GM21717 (cell line): ENCODE data around the gene CALN1.
"Not testable (repeated sequence)": the region's sequence is repeated elsewhere in the genome, so short reads cannot be mapped to it uniquely, and the experiment has no call there.

Experiments
- ATAC-seq: cut with Tn5 transposase; IDR thresholded peaks from one replicate; pipeline ENCODE4 v1.9.1; 2021; ENCODE audit warnings: mild to moderate bottlenecking, moderate library complexity; ENCODE audit not compliant: unreplicated experiment

The CALN1 gene

DNA sequence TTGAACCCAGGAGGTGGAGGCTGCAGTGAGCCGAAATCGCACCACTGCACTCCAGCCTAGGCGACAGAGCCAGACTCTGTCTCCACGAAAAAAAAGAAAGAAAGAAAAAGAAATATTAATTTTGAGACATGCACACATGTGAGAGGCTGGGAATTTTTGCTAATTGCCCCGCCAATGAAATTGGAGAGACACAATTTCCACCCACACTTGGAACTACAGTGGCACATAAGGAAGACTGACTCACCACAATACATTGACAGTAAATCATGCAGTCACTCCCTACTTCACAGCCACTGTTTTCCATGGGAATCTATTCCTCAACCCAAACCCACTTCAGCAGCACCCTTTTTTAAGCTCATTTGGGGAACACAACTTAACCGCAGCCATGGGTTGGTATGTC lies 139.7 kb downstream of the CALN1 start:
- ATAC-seq, result no peak

DNA sequence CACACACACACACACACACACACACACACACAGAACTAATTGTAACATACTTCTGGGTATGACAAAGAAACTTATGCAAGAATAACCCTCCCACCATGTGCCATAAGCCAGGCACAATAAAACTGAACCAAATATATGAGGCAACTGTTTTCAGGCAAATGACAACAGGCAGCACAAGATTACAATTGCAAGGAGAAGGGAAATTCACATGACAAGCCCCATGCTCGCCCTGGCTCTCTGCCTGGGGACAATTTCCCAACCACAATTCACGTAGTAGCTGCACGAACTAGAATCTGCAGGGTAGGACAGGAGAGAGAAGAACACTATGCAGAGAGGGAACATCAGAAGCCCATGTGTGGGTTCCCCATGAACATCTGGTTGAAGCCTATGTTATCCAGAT lies 143.3 kb downstream of the CALN1 start:
- ATAC-seq, result no peak

DNA sequence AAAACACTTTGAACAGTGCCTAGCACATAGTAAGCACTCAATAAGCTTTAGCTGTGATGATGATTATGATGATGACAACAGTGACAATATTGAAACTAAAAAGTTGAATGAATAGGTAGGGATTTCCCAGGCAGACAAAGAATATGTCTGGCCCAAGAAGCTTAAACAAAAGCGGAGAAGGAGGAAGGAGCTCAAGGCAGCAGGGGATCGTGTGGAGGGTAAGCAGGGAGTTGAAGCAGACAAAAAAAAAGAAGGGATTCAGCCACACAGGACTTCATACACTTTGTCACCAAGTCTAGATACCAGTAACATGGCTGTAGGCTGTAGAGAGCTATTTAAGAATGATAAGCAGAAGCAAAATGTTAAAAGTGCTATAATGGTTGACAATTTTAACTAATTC lies 144.0 kb downstream of the CALN1 start:
- no peak for ATAC-seq

DNA sequence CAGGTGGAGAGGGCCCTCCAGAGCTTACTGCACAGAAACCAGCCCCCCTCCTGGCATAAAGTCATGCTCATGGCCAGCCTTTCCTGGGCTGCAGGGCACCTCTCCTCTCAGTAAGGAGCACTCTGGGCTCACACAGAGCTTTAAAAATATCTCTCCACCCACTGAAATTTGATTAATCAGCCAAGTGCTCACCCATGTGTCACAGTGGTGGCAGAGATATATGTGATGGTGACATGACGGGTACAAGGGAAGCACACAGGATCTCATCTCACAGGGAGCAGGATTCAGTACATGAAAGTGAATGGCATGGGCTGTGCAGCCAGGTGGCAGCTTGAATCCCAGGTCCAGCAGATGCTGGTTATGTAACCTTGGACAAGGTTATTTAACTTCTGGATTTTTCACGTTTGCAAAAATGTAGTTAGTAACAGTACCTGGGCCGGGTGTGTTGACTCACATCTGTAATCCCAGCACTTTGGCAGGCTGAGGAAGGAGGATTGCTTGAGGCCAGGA lies 144.8 kb downstream of the CALN1 start:
- no peak for ATAC-seq

DNA sequence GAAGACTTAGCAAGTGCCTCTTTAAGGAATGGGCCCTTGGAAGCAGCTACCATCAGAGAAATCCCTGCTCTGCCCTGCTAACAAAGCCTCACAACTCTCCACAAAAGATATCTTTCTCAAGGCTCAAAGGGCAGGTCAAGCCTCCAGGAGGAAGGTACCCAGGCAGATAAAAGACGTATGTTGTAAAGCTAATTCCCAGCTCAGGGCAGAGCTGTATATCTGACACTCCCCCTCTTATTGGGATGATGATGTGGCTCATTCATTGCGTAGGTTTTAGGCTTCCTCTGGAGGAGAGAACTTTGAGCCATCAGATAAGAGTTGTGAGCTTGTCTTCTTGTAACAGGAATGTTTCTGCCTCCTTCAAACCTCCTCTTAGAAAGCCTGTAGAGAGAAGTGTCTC lies 145.4 kb downstream of the CALN1 start:
- no peak for ATAC-seq

DNA sequence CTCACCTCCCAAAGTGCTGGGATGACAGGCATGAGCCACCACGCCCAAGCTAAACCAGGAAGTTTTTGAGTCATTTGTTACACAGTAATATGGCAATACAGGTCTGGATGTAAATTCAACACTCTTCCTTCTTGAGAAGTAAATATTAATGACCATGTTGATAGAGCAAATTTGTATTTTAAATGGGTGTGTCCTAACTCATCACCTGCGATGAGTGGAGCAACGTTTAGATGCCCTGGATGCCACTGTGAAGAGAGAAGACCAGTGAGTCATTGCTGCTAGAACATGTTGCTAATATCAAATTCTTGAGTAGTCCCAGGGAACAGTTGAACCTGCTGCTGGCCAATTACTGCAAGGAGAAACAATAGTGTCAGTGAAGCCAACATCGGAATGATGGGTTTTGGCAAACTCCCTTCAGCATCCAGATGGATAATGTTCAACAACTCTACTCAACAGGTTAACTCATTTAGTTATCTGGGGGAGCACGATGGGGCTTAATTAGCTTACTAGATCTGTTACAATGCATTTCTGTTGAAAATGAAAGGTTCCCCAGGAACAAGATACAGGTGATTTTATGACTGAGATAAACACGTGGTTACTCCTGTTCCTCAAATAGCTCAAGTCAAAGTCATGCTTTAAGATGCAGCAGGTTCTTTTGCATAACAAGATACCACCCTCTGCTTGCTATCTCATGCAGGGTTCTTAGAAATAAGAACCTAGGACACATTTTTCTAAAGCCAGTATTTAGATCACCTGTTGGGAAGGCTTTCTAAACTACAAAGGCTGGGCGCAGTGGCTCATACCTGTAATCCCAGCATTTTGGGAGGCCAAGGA lies 146.8 kb downstream of the CALN1 start:
- no peak for ATAC-seq

DNA sequence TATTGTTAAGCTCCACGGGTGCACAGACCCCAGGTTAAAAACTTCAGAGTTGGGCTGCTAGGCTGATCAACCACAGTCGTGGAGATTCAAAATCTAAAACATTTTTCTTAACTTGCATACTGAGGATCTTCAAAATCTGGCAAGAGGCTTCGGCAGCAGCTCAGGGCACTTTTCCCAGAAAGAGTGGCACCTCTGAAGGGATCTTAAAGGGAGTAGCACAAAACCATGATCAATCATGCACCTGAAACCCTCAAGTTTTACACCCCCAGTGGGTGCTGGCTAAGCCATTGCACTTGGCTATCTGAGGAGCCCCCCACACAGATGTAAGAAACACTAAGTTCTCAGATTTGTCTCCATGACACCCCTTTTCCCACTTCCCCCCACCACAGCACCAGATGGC lies 151.7 kb downstream of the CALN1 start:
- no peak for ATAC-seq

DNA sequence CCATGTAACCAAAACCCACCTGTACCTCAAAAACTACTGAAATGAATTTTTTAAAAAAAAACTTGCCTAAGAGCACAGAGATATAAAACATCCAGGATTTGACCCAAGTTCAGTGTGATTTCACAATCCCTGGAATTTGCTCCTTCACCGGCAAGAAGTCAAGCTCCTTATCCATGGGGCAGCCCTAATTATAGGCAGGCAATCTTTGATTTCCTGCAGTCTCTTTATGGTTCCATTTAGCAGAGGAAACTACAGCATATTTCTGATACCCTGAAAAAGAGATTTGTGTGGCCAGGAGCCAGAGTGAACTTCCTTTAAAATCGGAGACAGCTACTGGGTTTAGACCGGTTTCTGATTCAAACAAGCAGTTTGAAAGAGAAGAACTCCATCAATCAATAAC lies 154.1 kb downstream of the CALN1 start:
- no peak for ATAC-seq

DNA sequence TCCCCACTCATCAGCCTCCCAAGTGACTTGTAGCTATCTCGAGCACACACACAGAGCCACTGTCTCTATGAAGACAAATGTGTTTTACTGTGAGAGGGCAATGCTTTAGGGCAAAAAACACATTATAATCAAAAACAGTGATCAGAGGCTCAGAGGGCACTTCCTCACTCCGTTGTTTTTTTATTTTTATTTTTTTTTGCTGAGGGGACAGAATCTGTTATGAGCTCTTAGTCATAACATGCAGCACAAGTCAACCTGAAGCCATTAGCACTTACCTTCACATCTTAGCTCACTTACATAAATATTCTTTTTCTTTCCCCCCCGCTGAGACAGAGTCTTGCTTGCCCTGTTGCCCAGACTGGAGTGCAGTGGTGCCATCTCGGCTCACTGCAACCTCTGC lies 157.7 kb downstream of the CALN1 start:
- ATAC-seq, result no peak

DNA sequence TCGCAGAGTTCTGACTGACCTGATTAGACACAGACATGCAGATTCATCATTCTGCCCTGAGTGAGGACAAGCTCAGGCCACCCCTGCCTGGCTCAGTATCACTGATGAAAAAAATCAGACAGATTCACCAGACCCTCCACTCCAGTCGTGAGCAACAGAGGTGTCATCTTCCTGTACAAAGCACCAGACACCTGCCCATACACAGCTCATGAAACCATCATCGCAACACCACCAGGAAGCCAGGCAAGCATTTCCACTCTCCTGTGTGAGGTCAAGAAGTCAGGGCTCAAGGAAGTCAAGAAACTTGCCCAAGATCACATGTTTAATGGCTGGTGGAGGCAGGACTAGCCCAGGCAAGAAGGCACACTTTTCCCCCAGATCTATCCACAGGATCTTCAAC lies 163.0 kb downstream of the CALN1 start:
- ATAC-seq, result no peak

DNA sequence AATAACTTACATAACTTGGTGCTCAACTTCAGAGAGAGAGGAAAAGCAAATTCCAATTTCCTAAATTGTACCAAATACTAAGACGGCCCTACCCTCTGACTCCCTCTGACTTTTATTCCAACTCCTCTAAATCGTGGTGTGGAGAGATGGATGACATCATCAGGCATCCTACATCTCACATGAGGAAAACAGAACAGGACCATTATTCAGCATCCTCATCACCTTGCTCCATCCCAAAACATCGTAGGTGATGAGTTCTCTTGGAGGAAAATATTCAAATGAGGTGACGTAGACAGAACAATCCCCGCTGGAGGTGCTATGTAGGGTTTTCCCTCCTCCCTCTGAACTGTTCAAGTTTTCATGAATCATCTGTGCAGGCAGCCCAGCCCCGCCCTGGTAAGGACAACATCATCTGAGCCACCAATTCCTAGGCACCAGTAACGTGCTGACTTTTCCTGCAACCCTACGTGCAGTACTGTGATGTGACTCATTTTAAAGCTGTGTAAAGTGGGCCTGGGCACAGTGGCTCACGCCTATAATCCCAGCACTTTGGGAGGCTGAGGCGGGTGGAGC lies 167.2 kb downstream of the CALN1 start:
- no peak for ATAC-seq

DNA sequence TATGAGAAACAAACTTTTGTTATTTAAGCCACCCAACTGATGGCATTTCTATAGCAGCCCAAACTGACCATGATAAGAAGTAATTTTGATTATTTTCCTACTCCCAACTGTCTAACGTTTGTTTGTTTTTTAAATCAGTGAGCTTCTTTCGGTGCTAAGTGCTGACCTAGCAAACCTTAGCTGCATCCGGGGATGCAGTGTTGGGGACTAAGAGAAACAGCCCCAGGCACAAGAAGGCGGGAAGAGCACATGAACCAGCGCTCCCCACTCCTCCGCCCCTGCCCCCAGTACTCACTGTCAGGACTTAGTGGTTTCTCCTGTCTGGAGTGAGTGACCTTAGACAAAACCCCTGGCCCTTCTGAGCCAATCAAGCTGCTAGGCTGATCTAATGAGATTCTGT lies 168.8 kb downstream of the CALN1 start:
- ATAC-seq, result no peak

DNA sequence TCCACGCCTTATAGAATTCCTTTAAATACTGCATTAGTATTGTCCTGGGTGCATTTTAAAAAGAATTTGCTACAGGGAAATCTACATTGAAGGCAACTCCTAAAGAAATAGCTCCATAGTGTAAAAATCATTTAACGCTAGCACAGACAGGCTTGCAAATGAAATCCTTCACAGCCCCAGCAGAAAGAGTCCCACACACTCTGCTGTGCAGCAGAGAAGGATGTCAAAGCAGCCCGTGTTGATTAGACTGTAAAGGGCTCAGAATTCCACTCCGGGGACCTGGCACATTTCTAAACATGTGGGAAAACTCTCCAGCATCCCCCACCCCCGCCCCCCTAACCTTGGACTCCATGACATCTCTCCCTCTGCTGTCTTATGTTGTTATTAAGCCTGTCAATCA lies 176.8 kb downstream of the CALN1 start:
- ATAC-seq, result no peak

DNA sequence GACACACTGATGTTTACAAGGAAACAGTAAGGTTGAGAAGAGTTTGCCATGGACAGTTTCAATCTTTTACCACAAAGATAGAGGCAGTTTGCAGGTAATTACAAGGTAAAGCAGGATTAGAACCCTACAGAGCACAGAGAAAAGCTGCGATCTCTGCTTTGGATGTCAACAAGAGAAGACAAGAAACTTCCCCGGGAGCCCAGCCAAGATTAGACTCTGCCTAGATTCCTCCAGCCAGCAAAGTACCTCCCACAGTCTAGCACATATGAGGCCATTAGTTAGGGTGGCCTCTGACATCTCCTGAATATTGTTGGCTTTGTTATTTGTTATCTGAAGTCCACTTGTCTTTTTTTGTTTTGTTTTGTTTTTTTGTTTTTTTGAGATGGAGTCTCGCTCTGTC lies 178.1 kb downstream of the CALN1 start:
- ATAC-seq, result no peak

DNA sequence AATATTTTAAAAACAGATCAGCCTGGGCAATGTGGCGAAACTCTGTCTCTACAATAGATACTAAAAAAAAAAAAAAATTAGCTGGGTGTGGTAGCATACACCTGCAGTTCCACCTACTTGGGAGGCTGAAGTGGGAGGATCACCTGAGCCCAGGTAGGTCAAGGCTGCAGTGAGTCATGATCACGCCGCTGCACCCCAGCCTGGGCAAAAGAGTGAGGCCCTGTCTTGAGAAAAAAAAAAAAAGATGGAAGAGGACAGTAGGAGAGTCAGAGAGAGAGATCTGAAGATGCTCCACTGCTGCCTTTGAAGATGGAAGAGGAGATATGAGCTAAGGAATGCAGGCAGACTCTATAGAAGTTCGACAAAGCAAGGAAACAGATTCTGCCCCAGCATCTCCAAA lies 181.9 kb downstream of the CALN1 start:
- ATAC-seq, result no peak

DNA sequence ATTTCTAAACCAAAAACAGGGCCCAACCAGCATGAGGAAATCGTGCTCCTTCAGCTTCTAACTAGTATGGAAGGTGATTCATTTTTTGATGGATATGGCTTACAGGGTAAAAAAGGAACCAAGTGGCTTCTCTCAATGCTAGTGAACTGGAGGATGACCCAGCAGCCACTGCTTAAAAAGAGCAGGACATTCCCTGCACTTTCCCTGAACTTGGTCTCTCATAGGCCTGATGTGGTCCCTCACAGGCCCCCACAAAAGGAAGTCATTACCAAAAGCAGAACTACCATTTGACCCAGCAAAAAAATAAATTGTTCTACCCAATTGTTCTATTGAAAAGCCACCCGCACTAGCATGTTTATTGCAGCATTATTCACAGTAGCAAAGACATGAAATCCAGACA lies 188.8 kb downstream of the CALN1 start:
- no peak for ATAC-seq

DNA sequence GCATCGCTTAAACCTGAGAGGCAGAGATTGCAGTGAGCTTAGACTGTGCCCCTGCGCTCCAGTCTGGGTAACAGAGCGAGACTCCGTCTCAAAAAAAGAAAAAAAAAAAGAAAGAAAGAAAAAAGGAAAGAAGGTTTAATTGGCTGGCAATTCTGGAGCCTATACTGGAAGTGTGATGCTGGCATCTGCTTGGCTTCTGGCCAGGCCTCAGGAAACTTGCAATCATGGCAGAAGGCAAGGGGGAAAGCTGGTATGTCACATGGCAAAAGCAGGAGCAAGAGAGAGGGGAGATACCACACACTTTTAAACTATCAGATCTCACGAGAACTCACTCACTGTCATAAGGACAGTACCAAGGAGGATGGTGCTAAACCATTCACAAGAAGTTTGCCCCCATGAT lies 190.0 kb downstream of the CALN1 start:
- no peak for ATAC-seq

DNA sequence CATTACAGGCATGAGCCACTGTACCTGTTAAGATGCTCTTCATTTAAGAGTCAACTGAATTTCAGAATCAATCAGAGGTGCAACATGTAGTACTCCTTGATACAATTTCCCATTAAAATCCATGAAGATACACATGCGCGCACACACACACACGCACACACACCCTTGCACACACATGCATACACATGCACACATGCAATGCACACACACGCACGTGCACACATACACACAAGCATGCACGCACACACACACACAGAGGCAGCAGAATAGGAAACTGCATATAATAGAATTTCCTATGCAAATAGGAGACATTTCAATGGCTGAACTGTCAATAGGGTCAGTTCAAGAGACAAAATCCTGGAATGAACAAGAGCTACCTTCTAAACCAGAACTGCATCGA lies 192.6 kb downstream of the CALN1 start:
- ATAC-seq, result no peak

DNA sequence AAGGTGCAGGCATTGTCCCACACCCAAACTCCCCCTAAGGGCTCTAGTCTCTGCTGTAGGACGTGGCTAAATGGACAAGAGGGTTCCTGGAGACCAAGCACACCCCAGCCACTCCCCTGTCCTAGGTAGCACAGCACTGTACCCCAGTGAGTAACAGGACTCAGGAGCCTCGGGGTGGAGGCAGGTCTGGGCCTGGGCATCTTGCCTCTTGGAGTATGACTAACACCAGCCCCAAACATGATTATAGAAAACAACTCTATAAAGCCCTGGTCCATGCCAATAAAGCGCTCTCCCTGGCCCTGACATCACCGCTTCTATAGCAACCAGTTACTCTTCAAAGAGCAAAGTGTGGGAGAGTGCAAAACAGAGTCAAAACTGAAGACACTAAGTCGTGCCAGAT lies 195.0 kb downstream of the CALN1 start:
- no peak for ATAC-seq

DNA sequence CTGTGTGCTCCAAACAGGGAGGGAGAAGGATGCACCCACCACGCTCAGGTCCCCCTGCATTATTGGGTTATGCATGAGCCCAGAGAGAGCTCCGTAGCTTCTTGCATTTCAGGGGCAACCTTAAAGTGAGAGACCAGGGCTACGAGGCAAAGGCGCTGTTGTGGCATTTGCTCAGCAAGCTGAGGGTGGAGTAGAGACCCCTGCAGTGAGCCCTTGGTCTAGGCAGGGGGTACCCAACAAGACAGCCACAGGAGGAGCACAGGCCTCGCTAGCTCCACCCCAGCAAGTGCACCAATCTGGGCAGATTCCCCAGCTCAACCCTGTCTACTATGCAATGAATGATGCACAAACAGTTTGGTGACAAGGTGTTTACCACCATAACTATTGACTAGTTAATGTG lies 198.4 kb downstream of the CALN1 start:
- ATAC-seq, result no peak

DNA sequence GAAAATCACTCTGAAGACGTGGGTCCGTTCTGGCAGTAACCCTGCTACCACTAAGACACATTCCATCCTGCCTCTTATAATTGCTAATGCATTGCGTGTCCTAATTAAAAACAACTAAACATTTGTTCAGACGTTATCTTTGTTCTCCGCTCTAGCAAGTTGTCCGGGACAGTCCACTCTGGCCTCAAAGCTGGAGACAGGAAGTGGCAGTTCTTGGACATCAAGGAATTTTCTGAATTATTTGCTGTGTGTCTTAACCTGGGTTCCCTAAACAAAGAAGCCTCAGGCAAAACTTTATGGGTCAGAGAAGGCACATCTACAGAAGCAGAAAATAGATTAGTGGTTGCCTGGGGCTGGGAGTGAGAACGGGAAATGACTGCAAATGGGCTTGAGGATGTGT lies 199.1 kb downstream of the CALN1 start:
- no peak for ATAC-seq

DNA sequence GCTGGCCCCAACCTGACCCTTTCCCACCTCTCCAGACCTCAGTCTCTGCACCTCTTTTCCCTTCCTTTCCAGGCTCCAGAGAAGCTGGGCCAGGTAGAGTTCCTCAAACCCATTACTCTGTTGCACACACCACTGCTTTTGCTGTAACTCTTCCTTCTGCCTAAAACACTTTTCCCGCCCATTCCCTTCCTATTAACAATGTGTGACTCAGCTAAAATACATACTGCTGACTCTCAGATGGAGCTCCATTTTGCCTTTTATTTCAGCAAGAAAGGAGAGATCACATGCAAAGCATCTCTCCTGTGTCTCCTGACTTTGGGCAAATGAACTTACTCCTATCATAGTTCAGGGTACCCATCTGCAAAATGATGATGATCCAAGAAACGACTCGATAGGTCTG lies 201.0 kb downstream of the CALN1 start:
- ATAC-seq, result no peak

DNA sequence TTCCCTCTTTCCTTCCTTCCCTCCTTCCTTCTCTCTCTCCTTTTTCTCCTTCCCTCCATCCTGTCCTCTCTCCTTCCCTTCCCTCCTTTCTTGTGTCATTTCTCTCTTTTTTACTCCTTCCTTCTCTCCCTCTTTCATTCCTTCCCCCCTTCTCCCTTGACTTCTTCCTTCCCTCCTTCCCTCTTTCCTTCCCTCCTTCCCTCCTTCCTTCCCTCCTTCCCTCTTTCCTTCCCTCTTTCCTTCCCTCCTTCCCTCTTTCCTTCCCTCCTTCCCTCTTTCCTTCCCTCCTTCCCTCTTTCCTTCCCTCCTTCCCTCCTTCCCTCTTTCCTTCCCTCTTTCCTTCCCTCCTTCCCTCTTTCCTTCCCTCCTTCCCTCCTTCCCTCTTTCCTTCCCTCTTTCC lies 203.1 kb downstream of the CALN1 start:
- ATAC-seq, result not testable (repeated sequence)
